Fibroblast of villous mesenchyme (primary cell): ENCODE data around the gene HOXC4. TPM values are rescaled to one million over a fixed set of nuclear protein-coding genes. Genes with fewer than 3 reads are reported as not detected.

ENCODE experiments used
- DNase-seq: peaks from one replicate; pipeline ENCODE4 v3.0.0-alpha.2; 2010; ENCODE audit warnings: low read depth
- H3K4me3 ChIP-seq: 2 replicates; pipeline ENCODE4 v1.5.1; 2011; ENCODE audit warnings: low read depth, mild to moderate bottlenecking, low read length
- CTCF ChIP-seq: IDR thresholded peaks from 2 replicates; pipeline ENCODE4 v1.5.1; 2012; ENCODE audit warnings: low read depth, mild to moderate bottlenecking, low read length; ENCODE audit not compliant: insufficient read depth
- total RNA-seq: library from RNA; depleted of rRNA; stranded (reverse); fragments of >200 nt; gene quantifications from 2 replicates; pipeline ENCODE4 v1.2.3, GENCODE V29; 2012

HOXC4 gene
- total RNA-seq, 1 donor: under 0.01 TPM

GRCh38 chr12:54006559-54007220 lies 46.9 kb upstream of the HOXC4 start:
- TF ChIP-seq CTCF: no peak
- DNase-seq: peak; percentile 77
- peak overlapping the region; percentile 48 for H3K4me3 ChIP-seq

GRCh38 chr12:54007538-54008259 lies 45.9 kb upstream of the HOXC4 start:
- TF ChIP-seq CTCF: no peak
- DNase-seq: no peak
- H3K4me3 ChIP-seq: no peak overlapping the region

GRCh38 chr12:54008260-54008552 lies 45.4 kb upstream of the HOXC4 start:
- no peak overlapping the region for H3K4me3 ChIP-seq
- no peak for DNase-seq
- TF ChIP-seq CTCF: no peak

- peak; percentile 68 for DNase-seq
- peak overlapping the region; percentile 63 for H3K4me3 ChIP-seq
- no peak for TF ChIP-seq CTCF
Measured at GRCh38 chr12:54009171-54010052, 44.2 kb upstream of the HOXC4 start.

- H3K4me3 ChIP-seq: peak overlapping the region; percentile 63
- TF ChIP-seq CTCF: no peak
- DNase-seq: no peak
Measured at GRCh38 chr12:54010053-54010971, 43.3 kb upstream of the HOXC4 start.
